Caco-2 (cell line): Measurements from ENCODE around the gene COLEC11. TPM values are rescaled to one million over a fixed set of nuclear protein-coding genes. Genes with fewer than 3 reads are reported as not detected.

ENCODE experiments used
- BruUV-seq: library from RNA; stranded (reverse); fragments of 400-500 nt; replicated peaks from 2 replicates; lab custom pipeline; 2021; lab: Mats Ljungman, UMichigan
- CTCF ChIA-PET: fragments of 300-600 bp; sonication (Branson Sonifier 250); formaldehyde crosslinking; loops from one replicate; lab custom pipeline; 2022; ENCODE audit warnings: antibody characterized with exemption; lab: Charles Lee
- POLR2A ChIA-PET: fragments of 300-600 bp; sonication (Branson Sonifier 250); formaldehyde crosslinking; loops from one replicate; lab custom pipeline; 2022; ENCODE audit warnings: antibody characterized with exemption; lab: Charles Lee
- DNase-seq, 2 experiments: peaks; one replicate each; pipeline versions ENCODE4 v3.0.0 to v3.0.0-alpha.2; 2020 to 2022
- H3K27me3 ChIP-seq: replicated peaks from 2 replicates; pipeline ENCODE4 v1.6.0; 2011; ENCODE audit warnings: low read length; ENCODE audit not compliant: control insufficient read depth, insufficient read depth
- H3K36me3 ChIP-seq: 2 replicates; pipeline ENCODE4 v1.5.1; 2011; ENCODE audit warnings: low read length; ENCODE audit not compliant: control insufficient read depth, insufficient read depth
- H3K4me1 ChIP-seq: fragments of 250-450 bp; sonication (Bioruptor Pico); 2 replicates; pipeline ENCODE4 v1.5.1; 2020; ENCODE audit warnings: mild to moderate bottlenecking
- H3K4me3 ChIP-seq: 2 replicates; pipeline ENCODE4 v1.5.1; 2011; ENCODE audit warnings: low read depth, mild to moderate bottlenecking, control low read depth, low read length
- H3K9me3 ChIP-seq: fragments of 250-450 bp; sonication (Bioruptor Pico); 2 replicates; pipeline ENCODE4 v1.5.1; 2020; ENCODE audit warnings: mild to moderate bottlenecking, moderate library complexity
- H3K27ac Mint-ChIP-seq: one replicate; pipeline ENCODE4 v1.8.0; 2022; ENCODE audit warnings: mixed read lengths; ENCODE audit not compliant: unreplicated experiment
- H3K27me3 Mint-ChIP-seq: one replicate; pipeline ENCODE4 v1.8.0; 2022; ENCODE audit warnings: mixed read lengths; ENCODE audit not compliant: insufficient read depth, unreplicated experiment
- H3K36me3 Mint-ChIP-seq: one replicate; pipeline ENCODE4 v1.8.0; 2022; ENCODE audit warnings: mild to moderate bottlenecking, mixed read lengths; ENCODE audit not compliant: insufficient read depth, unreplicated experiment
- H3K4me1 Mint-ChIP-seq: one replicate; pipeline ENCODE4 v1.8.0; 2022; ENCODE audit warnings: low read depth, mixed read lengths; ENCODE audit not compliant: unreplicated experiment
- H3K4me3 Mint-ChIP-seq: one replicate; pipeline ENCODE4 v1.8.0; 2022; ENCODE audit warnings: mild to moderate bottlenecking, moderate library complexity, mixed read lengths; ENCODE audit not compliant: unreplicated experiment
- H3K9me3 Mint-ChIP-seq: one replicate; pipeline ENCODE4 v1.8.0; 2022; ENCODE audit warnings: mixed read lengths; ENCODE audit not compliant: unreplicated experiment
- intact Hi-C: fragments of 100-400 bp; cut with micrococcal nuclease; formaldehyde crosslinking; loops from one replicate; pipeline ENCODE4 v1.10.0; 2022; ENCODE audit not compliant: unreplicated experiment
- total RNA-seq: library from RNA; stranded (reverse); gene quantifications from 2 replicates; pipeline ENCODE4 v1.2.3, GENCODE V29; 2022
- TF ChIP-seq, protein P1 (sequence below), 2 experiments: fragments of 200-600 bp in 1 of 2; IDR thresholded peaks; 1 replicate in 1 of 2; 2 replicates in 1 of 2; pipeline versions ENCODE4 v1.5.1 to v1.8.0; 2011 to 2022; ENCODE audit warnings: antibody characterized with exemption in 1 of 2, control low read depth in 1 of 2, inconsistent platforms in 1 of 2, low read depth in 1 of 2, low read length in 1 of 2, mild to moderate bottlenecking in 1 of 2, moderate library complexity in 1 of 2; ENCODE audit not compliant: insufficient read depth in 1 of 2, severe bottlenecking in 1 of 2, unreplicated experiment in 1 of 2

Gene COLEC11
- total RNA-seq, 1 experiment from 2014 or later: not detected

DNA sequence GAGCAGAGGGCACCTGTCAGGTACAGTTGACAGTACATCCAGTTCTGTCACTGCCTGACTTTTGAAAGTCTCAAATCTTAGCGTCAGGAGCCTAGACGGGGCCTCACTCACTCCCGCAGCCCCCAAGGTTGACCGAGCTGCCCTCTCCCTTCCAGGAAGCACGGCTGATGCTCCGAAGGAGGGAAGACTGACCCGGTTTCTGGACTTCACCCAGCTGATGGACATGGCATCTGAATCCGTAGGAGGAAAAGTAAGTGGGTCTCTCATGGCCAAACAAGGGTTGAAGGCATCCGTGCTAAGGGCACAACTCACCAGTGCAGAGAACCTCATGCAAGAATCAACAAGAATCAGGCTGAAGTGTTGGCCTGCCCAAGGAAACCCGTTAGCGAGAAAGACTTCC lies 76.0 kb downstream of the COLEC11 start:
- no peak for DNase-seq
- Histone ChIP-seq H3K36me3 (no peaks in the 10 kb centered on the region), H3K9me3 (no peaks in the 10 kb centered on the region), H3K4me1 (no peaks in the 10 kb centered on the region), H3K4me3 (no peak overlapping the region), H3K27me3 (no peaks in the 10 kb centered on the region; the same call in 1 of the 2 replicates)
- H3K36me3 Mint-ChIP-seq: no peaks in the 10 kb centered on the region
- no TSS peak for BruUV-seq
- POLR2A ChIA-PET: no interaction called here
- intact Hi-C loops: no loop called here
- H3K9me3 Mint-ChIP-seq: no peaks in the 10 kb centered on the region
- H3K4me1 Mint-ChIP-seq: no peaks in the 10 kb centered on the region
- TF ChIP-seq, protein P1, sequence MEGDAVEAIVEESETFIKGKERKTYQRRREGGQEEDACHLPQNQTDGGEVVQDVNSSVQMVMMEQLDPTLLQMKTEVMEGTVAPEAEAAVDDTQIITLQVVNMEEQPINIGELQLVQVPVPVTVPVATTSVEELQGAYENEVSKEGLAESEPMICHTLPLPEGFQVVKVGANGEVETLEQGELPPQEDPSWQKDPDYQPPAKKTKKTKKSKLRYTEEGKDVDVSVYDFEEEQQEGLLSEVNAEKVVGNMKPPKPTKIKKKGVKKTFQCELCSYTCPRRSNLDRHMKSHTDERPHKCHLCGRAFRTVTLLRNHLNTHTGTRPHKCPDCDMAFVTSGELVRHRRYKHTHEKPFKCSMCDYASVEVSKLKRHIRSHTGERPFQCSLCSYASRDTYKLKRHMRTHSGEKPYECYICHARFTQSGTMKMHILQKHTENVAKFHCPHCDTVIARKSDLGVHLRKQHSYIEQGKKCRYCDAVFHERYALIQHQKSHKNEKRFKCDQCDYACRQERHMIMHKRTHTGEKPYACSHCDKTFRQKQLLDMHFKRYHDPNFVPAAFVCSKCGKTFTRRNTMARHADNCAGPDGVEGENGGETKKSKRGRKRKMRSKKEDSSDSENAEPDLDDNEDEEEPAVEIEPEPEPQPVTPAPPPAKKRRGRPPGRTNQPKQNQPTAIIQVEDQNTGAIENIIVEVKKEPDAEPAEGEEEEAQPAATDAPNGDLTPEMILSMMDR (IDR thresholded peaks at IDR 0.05; ENCODE audit: insufficient read depth in 1 of 2, low read depth in 1 of 2, low read length in 1 of 2, severe bottlenecking in 1 of 2, unreplicated experiment in 1 of 2): no peak
- CTCF ChIA-PET: no interaction called here
- H3K4me3 Mint-ChIP-seq: no peak overlapping the region
- H3K27me3 Mint-ChIP-seq: peaks cover 16% of the 10 kb centered on the region
- H3K27ac Mint-ChIP-seq: no peak overlapping the region

DNA sequence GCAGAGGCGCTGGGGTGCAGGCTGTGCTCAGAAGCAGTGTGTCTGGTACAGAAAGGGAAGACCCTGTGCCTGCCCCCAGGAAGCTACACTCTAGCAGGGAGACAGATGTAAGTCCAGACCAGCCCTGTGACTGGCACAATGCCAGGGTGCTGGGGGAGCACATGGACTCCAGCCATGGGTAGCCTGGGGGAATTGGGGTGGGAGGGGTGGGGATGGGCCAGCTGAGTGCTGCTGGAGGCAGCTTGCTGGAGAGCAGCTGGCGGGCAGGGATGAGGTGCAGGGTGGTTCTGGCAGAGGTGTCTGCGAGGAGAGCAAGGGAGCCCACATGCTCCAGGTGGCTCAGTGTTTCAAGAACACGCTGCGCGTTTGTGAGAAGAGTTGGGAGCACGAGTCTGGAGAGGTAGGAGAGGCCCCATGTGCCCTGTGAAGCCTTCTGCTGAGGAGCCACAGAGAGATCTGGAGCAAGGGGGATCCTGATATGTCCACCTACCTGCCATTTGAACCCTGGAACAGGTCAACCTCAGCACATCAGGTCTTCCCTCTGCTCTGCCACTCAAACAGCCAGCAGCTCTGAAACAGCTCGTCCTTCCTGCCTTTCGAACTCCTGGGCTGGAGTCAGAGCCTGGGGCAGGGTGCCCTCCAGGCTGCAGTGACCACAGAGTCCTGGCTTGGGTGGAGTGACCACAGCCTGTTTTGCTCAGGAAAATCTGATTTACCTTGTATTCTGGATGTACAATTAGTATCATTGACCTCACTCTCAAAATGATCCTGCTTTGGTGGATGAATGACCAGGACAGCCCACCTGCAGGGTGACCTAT lies 78.2 kb downstream of the COLEC11 start:
- Mint-ChIP-seq H3K9me3 (no peaks in the 10 kb centered on the region), H3K4me3 (no peak overlapping the region), H3K36me3 (no peaks in the 10 kb centered on the region), H3K4me1 (no peaks in the 10 kb centered on the region), H3K27me3 (peaks cover 25% of the 10 kb centered on the region), H3K27ac (no peak overlapping the region)
- no peak for DNase-seq
- H3K4me3 ChIP-seq: no peak overlapping the region
- CTCF ChIA-PET: no interaction called here
- no TSS peak for BruUV-seq
- no peaks in the 10 kb centered on the region for H3K36me3 ChIP-seq
- H3K9me3 ChIP-seq: no peaks in the 10 kb centered on the region
- no peaks in the 10 kb centered on the region; the same call in none of the 2 replicates for H3K27me3 ChIP-seq
- intact Hi-C loops: no loop called here
- TF ChIP-seq, protein P1 (IDR thresholded peaks at IDR 0.05; ENCODE audit: insufficient read depth in 1 of 2, low read depth in 1 of 2, low read length in 1 of 2, severe bottlenecking in 1 of 2, unreplicated experiment in 1 of 2): no peak
- POLR2A ChIA-PET: no interaction called here
- no peaks in the 10 kb centered on the region for H3K4me1 ChIP-seq

- ChIA-PET CTCF (no interaction called here), POLR2A (no interaction called here)
- no peak overlapping the region for H3K4me3 ChIP-seq
- H3K4me1 ChIP-seq: no peaks in the 10 kb centered on the region
- H3K27ac Mint-ChIP-seq: no peak overlapping the region
- peaks cover 30% of the 10 kb centered on the region for H3K27me3 Mint-ChIP-seq
- H3K4me1 Mint-ChIP-seq: no peaks in the 10 kb centered on the region
- H3K36me3 Mint-ChIP-seq: no peaks in the 10 kb centered on the region
- H3K36me3 ChIP-seq: no peaks in the 10 kb centered on the region
- no peaks in the 10 kb centered on the region for H3K9me3 Mint-ChIP-seq
- BruUV-seq: no TSS peak
- no peaks in the 10 kb centered on the region for H3K9me3 ChIP-seq
- H3K27me3 ChIP-seq: no peaks in the 10 kb centered on the region; the same call in none of the 2 replicates
- TF ChIP-seq, protein P1 (IDR thresholded peaks at IDR 0.05; ENCODE audit: insufficient read depth in 1 of 2, low read depth in 1 of 2, low read length in 1 of 2, severe bottlenecking in 1 of 2, unreplicated experiment in 1 of 2): no peak
- no peak for DNase-seq
- no peak overlapping the region for H3K4me3 Mint-ChIP-seq
- intact Hi-C loops: no loop called here
Observed at GRCh38 chr2:3674066-3674845, 79.3 kb downstream of the COLEC11 start.
